GM18519 (cell line): ENCODE results near the gene DHX30.
A peak's percentile ranks its signal among the peaks of the same experiment; 100 is the strongest.
"Not testable (repeated sequence)": the region's sequence is repeated elsewhere in the genome, so short reads cannot be mapped to it uniquely, and the experiment has no call there.

Experiments used
- ATAC-seq: cut with Tn5 transposase; IDR thresholded peaks from one replicate; pipeline ENCODE4 v1.9.1; 2021; ENCODE audit warnings: mild to moderate bottlenecking, moderate library complexity; ENCODE audit not compliant: unreplicated experiment, low FRiP score

The DHX30 gene

DNA sequence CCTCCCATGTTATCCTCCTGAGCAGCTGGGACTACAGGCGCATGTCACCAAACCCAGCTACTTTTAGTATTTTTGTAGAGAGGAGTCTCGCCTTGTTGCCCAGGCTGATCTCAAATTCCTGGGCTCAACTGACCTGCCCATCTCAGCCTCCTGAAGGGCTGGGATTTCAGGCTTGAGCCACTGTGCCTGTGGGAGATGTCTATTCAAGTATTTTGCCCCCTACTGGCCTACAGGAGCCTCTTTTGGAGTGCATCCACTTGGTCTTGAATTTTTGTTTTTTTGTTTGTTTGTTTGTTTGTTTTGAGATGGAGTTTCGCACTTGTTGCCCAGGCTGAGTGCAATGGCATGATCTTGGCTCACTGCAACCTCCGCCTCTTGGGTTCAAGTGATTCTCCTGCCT lies 3.2 kb upstream of the DHX30 start:
- no peak for ATAC-seq

DNA sequence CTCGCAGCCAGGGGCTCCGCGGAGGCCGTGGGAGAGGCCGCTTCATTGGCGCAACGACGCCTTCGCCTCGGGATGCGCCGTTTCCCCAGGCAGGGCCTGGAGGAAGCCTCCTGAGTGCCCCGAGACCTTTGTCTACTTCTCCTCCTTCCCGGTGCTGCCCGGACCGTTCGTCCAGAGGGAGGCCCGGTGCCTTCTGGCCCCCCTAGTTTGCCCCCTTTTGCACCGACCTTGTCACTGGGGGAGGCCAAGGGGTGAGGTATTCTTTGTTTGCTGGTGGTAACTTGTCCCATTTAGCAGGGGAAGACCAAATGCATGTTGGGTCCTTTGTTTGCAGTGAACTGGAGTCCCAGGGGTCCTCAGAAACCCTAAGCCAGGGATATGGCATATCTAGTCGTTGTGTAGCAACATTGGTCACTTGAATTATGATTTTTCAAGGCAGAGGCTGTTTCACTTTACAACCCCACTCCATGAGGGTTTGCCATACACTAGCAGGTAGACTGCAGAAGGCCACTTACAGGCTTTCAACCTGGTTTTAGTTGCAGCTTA lies 615 bp downstream of the DHX30 start:
- no peak for ATAC-seq

DNA sequence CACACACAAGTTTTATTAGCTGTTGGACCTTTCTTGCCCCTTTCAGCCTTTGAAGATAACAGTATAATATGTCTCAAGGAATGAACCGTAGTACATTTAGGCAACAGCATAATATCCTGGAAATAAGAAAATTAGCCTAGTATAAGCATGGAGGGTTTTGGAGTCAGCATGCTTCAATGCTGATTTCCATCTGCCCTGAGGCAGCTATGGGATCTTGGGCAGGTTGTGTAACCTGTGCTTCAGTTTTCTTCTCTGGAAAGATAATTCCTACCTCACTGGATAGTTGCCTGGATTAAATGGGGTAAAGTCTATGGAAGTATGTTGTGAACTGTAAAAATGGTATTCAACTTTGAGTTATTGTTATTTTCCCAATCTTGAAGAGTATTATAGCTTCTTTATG lies 1.6 kb downstream of the DHX30 start:
- no peak for ATAC-seq

- no peak for ATAC-seq
These were observed 10.7 kb downstream of the DHX30 start for GRCh38 chr3:47813551-47814177.

DNA sequence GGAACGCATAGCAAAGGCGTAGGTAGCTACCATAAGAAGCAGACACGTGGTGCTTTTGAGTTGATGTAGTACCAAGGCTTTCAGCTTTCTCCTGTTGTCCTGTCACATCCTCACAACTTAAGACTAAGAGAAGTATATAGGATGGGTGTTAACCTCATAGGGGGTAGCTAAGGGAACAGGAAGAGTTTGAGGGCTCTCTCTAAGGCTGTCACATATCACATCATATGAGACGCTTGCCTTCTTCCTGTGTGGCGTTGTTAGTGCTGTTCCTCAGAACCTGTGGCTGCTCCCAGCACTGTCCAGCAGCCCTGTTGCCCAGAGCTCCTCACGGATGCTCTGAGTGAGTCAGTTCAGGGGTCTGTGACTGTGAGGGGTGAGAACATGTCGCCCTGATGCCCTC lies 14.7 kb downstream of the DHX30 start:
- no peak for ATAC-seq

GRCh38 chr3:47824541-47825473 lies 21.9 kb downstream of the DHX30 start:
- ATAC-seq: peak; percentile 85

DNA sequence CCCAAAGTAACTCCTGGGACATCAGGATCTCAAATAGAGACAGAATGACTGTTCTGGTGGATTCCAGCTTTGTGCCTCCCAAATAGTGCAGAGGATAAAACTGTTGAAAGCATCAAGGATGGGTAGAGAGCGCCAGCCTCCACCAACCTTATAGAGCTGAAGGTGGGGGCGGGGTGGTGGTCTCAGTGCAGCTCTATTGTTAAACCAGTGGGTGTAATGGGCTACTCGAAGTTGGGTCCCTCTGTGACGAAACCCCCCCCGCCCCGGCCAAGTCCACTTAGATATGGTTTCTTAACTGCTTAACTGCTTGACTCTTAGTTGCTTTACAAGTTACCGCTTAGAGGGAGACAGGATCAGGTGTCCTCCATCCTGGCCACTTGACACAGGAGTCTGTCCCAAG lies 22.7 kb downstream of the DHX30 start:
- ATAC-seq: no peak

DNA sequence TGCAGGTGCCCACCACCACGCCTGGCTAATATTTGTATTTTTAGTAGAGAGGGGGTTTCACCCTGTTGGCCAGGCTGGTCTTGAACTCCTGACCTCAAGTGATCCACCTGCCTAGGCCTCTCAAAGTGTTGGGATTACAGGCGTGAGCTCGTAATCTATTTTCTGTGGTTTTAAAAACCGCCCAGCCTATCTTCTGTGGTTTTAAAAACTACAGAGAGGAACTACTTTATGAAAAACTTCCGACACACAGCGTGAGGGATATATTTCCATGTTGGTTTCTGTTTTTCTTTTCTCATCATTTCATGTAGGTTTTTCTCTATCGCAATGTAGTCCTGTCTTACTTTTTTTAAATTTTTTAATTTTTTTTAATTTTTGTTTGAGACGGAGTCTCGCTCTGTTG lies 26.5 kb downstream of the DHX30 start:
- not testable (repeated sequence) for ATAC-seq

DNA sequence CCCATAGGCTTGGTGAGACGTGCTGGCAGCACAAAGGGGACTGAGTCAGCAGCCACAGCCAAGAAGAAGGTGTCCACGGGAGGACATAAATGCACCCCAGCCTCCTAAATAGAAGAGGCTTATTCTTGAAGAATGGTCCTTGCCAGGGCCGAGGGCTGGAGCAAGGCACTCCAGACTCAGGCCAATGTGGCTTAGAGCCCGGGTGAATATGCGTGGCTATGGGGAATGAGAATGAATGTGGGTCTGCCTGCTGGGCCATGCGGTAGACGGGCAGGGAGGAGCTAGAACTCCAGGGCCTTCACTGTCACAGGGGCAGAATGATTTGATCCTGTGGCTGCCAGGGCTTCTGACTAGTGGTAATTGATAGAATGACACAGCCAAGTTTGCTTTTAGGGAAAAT lies 34.0 kb downstream of the DHX30 start:
- ATAC-seq: no peak

- no peak for ATAC-seq
These were observed 35.6 kb downstream of the DHX30 start for GRCh38 chr3:47838503-47838902.

GRCh38 chr3:47841786-47842349 lies 38.9 kb downstream of the DHX30 start:
- ATAC-seq: no peak

DNA sequence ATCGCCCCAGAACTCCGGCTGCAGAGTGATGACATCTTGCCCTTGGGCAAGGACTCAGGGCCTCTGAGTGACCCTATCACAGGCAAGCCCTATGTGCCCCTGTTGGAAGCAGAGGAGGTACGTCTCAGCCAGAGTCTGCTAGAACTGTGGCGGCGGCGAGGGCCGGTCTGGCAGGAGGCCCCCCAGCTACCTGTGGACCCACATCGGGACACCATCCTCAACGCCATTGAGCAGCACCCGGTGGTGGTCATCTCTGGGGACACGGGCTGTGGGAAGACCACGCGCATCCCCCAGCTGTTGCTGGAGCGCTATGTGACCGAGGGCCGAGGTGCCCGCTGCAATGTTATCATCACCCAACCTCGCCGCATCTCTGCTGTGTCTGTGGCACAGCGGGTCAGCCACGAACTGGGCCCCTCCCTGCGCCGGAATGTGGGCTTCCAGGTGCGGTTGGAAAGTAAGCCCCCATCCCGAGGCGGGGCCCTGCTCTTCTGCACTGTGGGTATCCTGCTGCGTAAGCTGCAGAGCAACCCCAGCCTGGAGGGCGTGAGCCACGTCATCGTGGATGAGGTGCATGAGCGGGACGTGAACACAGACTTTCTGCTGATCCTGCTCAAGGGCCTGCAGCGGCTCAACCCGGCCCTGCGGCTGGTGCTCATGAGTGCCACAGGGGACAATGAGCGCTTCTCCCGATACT lies 43.4 kb downstream of the DHX30 start:
- no peak for ATAC-seq

GRCh38 chr3:47846880-47847248 lies 43.9 kb downstream of the DHX30 start:
- ATAC-seq: no peak

GRCh38 chr3:47847260-47847659 lies 44.3 kb downstream of the DHX30 start:
- no peak for ATAC-seq

DNA sequence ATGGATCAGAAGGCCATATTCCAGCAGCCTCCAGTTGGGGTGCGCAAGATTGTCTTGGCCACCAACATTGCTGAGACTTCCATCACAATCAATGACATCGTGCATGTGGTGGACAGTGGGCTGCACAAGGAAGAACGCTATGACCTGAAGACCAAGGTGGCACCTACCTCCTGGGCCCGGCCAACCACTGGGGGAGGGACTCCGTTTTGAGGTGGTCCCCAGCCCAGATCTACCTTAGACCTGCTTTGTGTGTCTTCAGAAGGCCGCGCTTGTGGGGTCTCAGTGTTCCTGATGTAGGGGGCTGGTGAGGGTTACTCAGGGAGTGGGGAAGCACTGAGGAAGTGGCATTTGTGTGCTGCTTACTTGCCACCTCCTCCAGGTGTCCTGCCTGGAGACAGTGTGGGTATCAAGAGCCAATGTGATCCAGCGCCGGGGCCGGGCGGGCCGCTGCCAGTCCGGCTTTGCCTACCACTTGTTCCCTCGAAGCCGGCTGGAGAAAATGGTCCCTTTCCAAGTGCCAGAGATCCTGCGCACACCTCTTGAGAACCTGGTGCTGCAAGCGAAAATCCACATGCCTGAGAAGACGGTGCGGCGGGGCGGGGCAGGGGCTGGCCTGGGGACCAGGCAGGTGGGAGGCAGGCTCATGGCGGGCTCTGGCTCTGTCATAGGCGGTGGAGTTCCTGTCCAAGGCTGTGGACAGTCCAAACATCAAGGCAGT lies 45.0 kb downstream of the DHX30 start:
- ATAC-seq: no peak

- no peak for ATAC-seq
These were observed 45.7 kb downstream of the DHX30 start for GRCh38 chr3:47848599-47849117.

- no peak for ATAC-seq
These were observed 46.3 kb downstream of the DHX30 start for GRCh38 chr3:47849186-47849698.

GRCh38 chr3:47849699-47850563 lies 47.0 kb downstream of the DHX30 start:
- no peak for ATAC-seq
